ENCODE data around the gene BAIAP2L1.

DNA sequence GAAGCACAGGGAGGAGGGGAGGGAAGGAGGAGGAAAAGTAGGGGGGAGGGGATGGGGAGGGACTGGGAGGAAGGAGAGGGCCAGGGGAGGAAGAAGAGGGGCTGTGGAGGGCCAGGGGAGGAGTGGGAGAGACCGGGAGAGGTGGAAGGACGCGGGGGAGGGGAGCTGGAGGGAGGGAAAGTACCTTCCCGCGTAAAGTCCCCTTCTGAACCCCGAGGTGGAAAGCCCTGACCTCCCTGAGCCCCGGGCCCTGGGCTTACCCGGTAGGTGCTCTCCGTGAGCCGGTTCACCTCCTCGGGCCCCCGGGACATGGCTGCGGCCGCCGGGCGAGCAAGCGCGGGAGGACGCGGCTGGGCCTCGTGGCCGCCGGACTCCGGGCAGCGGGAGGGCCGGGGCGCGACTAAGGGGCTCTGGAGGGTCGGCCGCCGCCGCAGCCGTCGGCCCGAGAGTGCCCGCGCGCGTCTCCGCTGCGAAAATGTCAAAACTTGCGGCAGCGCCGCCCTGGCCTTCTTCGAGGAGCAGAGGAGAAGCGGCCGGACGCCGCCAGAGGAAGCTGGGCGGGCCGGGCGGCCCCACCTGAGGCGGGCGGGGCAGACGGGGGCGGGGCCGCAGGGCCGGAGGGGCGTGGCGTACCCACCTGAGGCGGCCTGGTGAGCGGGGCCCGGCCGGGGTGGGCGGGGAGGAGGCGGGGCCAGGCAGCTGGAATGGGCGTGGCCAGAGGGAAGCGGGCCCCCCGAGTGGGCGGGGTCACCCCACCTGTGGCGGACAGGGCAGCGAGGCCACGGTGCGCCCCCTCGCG is at the start of gene BAIAP2L1:
- TF ChIP-seq, protein P1, sequence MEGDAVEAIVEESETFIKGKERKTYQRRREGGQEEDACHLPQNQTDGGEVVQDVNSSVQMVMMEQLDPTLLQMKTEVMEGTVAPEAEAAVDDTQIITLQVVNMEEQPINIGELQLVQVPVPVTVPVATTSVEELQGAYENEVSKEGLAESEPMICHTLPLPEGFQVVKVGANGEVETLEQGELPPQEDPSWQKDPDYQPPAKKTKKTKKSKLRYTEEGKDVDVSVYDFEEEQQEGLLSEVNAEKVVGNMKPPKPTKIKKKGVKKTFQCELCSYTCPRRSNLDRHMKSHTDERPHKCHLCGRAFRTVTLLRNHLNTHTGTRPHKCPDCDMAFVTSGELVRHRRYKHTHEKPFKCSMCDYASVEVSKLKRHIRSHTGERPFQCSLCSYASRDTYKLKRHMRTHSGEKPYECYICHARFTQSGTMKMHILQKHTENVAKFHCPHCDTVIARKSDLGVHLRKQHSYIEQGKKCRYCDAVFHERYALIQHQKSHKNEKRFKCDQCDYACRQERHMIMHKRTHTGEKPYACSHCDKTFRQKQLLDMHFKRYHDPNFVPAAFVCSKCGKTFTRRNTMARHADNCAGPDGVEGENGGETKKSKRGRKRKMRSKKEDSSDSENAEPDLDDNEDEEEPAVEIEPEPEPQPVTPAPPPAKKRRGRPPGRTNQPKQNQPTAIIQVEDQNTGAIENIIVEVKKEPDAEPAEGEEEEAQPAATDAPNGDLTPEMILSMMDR (optimal IDR thresholded peaks at IDR 0.05 in 1 of 3, IDR thresholded peaks at IDR 0.05 in 1 of 3, conservative IDR thresholded peaks at IDR 0.05 in 1 of 3; ENCODE audit: extremely low read depth in 1 of 3, insufficient read depth in 2 of 3, low read length in 3 of 3): peak in 1 of 3 experiments; percentile 92
- no peak for TF ChIP-seq EZH2 (IDR thresholded peaks at IDR 0.05; ENCODE audit: low read length)

Measured in keratinocyte (primary cell).